CD8-positive, alpha-beta memory T cell (primary cell): ENCODE measurements around the gene GALNT16. TPM values are rescaled to one million over a fixed set of nuclear protein-coding genes. Genes with fewer than 3 reads are reported as not detected.

ENCODE experiments used
- CTCF ChIA-PET: fragments of 350-600 bp; sonication (Branson Sonifier 250); formaldehyde crosslinking; loops from one replicate; lab custom pipeline; 2021; ENCODE audit warnings: antibody characterized with exemption; lab: Charles Lee
- POLR2A ChIA-PET: fragments of 350-600 bp; sonication (Branson Sonifier 250); formaldehyde crosslinking; loops from one replicate; lab custom pipeline; 2021; ENCODE audit warnings: antibody characterized with exemption; lab: Charles Lee
- DNase-seq, 5 donors: peaks; one replicate each; pipeline versions ENCODE4 v3.0.0 to v3.0.0-alpha.2; 2020 to 2022; ENCODE audit warnings: mixed read lengths in 1 of 5
- H3K27ac ChIP-seq: one replicate; pipeline ENCODE4 v1.7.0; 2013; ENCODE audit warnings: low read depth, mild to moderate bottlenecking, low read length, moderate library complexity
- H3K27me3 ChIP-seq: 2 replicates; pipeline ENCODE4 v1.7.0; 2013; ENCODE audit warnings: low read length, mild to moderate bottlenecking; ENCODE audit not compliant: insufficient read depth, poor library complexity, severe bottlenecking
- H3K36me3 ChIP-seq: 2 replicates; pipeline ENCODE4 v1.7.0; 2013; ENCODE audit warnings: mild to moderate bottlenecking, low read length, moderate library complexity; ENCODE audit not compliant: insufficient read depth
- H3K4me1 ChIP-seq: 2 replicates; pipeline ENCODE4 v1.7.0; 2013; ENCODE audit warnings: mild to moderate bottlenecking, low read length, moderate library complexity; ENCODE audit not compliant: insufficient read depth
- H3K4me3 ChIP-seq: 2 replicates; pipeline ENCODE4 v1.7.0; 2013; ENCODE audit warnings: mild to moderate bottlenecking, low read length
- H3K9me3 ChIP-seq: 2 replicates; pipeline ENCODE4 v1.7.0; 2013; ENCODE audit warnings: mild to moderate bottlenecking, low read length
- H3K27ac Mint-ChIP-seq, 8 donors: one replicate each; pipeline ENCODE4 v1.8.0; 2020 to 2021; ENCODE audit warnings: mixed read lengths in 8 of 8, mild to moderate bottlenecking in 6 of 8, inconsistent platforms in 3 of 8, moderate library complexity in 3 of 8
- H3K27me3 Mint-ChIP-seq, 2 donors: one replicate each; pipeline ENCODE4 v1.8.0; 2020 to 2021; ENCODE audit warnings: mixed read lengths in 2 of 2, mild to moderate bottlenecking in 1 of 2, moderate library complexity in 1 of 2
- H3K36me3 Mint-ChIP-seq, 3 donors: one replicate each; pipeline ENCODE4 v1.8.0; 2020 to 2021; ENCODE audit warnings: mixed read lengths in 3 of 3, inconsistent platforms in 1 of 3, mild to moderate bottlenecking in 1 of 3
- H3K4me1 Mint-ChIP-seq, 3 donors: one replicate each; pipeline ENCODE4 v1.8.0; 2020 to 2021; ENCODE audit warnings: mixed read lengths in 3 of 3, inconsistent platforms in 1 of 3, mild to moderate bottlenecking in 1 of 3
- H3K4me3 Mint-ChIP-seq, 7 donors: one replicate each; pipeline ENCODE4 v1.8.0; 2020 to 2021; ENCODE audit warnings: mixed read lengths in 7 of 7, mild to moderate bottlenecking in 6 of 7, moderate library complexity in 4 of 7, inconsistent platforms in 2 of 7
- H3K9me3 Mint-ChIP-seq, 5 donors: one replicate each; pipeline ENCODE4 v1.8.0; 2020 to 2022; ENCODE audit warnings: mixed read lengths in 5 of 5, mild to moderate bottlenecking in 3 of 5, moderate library complexity in 2 of 5, inconsistent platforms in 1 of 5
- polyA plus RNA-seq: library from polyadenylated mRNA; unstranded; fragments of 300-500 nt; fragmentation: Illumina TruSeq; gene quantifications from one replicate; pipeline ENCODE4 v1.2.3, GENCODE V29; 2021
- total RNA-seq, 2 experiments: library from RNA; stranded (reverse); gene quantifications; one replicate each; pipeline ENCODE4 v1.2.3, GENCODE V29; 2021

Gene GALNT16
- total and polyA plus RNA-seq, 3 experiments from 2014 or later: 0.11 TPM; not detected in 2

DNA sequence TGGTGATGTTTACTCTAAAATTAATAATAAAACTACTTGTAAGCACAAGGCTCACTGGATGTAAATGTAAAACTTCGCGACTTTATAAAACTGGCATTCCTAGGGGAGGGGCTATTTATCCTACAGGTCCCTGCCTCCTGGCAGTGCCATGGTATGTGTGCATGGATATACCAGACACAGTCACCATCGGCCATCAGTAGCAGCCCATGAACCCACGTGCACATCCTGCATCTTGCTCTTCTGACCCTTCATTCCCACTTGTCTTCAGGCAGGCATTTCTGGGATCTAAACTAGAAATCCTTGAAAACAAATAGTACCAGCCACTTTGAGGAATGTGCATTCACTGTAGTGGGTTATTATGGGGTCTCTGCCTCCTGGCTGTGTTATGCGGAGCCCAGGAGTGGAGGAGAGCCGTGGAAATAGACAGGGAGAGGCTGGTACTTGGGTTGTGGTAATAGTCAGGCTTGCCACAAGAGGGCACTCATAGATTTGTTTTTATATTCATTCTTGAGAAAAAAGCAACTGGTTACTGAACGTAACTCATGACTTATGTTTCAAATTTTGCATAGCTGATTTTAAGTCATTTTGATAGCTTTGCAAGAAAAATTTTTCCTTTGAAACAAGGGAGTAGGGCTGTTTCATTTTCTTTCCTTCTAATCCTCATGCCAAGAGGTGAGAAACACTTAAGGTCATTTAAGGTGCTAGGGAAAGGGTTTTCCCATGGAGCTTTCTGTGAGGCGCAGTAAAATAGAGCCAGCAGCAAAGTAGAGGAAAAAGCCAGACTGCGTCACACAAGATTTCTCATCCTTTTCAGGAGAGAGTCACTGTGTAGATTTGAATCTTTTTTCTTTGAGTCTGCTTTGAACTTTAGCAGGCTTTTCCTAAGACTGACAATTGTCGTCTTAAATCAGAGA, 17.4 kb upstream of the GALNT16 start:
- peak overlapping the region in 2 of 8 donors; percentile 52 to 89 for H3K27ac Mint-ChIP-seq
- H3K9me3 Mint-ChIP-seq: no peaks in the 10 kb centered on the region
- H3K27ac ChIP-seq: no peak overlapping the region
- no peaks in the 10 kb centered on the region for H3K27me3 Mint-ChIP-seq
- DNase-seq: peak; percentile 9 to 57 (median 31)
- H3K36me3 ChIP-seq: peaks cover 5% of the 10 kb centered on the region
- POLR2A ChIA-PET: interaction anchor here (1.0 kb wide), 1 partner anchor 217 kb away, joined by 3 read pairs; no protein-coding TSS in a partner anchor
- H3K4me3 Mint-ChIP-seq: no peak overlapping the region
- H3K4me3 ChIP-seq: no peak overlapping the region
- no peaks in the 10 kb centered on the region for H3K27me3 ChIP-seq
- H3K36me3 Mint-ChIP-seq: peaks cover 0 to 39% (median 6%) of the 10 kb centered on the region in 3 donors
- H3K4me1 Mint-ChIP-seq: peaks cover 3 to 6% (median 4%) of the 10 kb centered on the region in 3 donors
- H3K9me3 ChIP-seq: no peaks in the 10 kb centered on the region
- CTCF ChIA-PET: interaction anchor here (0.7 to 2.8 kb wide), 14 partner anchors 9 to 342 kb away, joined by 3 to 18 read pairs (median 4); partner anchors contain the start of gene EXD2
- H3K4me1 ChIP-seq: no peaks in the 10 kb centered on the region

DNA sequence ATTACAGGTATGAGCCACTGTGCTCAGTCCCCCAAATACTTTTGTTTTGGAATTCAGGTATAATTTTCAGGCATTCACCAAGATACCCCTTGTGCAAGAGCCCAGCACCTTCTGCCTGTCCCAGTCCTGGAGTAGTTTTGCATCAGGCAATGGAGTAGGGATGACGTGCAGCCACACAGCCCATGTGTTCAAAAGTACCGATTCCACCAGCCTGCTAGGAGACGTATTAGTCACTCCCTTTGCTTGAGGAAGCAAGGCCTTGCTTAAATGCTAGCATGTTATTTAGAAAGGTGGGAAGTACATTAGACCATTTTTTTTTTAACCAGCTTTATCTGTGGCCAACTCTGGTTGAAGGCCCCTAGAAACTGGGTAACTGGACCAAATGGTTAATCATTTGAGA, 15.0 kb upstream of the GALNT16 start:
- CTCF ChIA-PET: interaction anchor here (2.2 kb wide), 1 partner anchor 115 kb away, joined by 5 read pairs; no protein-coding TSS in a partner anchor
- Mint-ChIP-seq H3K27ac (no peak overlapping the region), H3K9me3 (no peaks in the 10 kb centered on the region), H3K4me1 (peaks cover 3 to 6% (median 4%) of the 10 kb centered on the region in 3 donors), H3K27me3 (no peaks in the 10 kb centered on the region), H3K36me3 (peaks cover 0 to 24% (median 2%) of the 10 kb centered on the region in 3 donors), H3K4me3 (no peak overlapping the region)
- Histone ChIP-seq H3K36me3 (no peaks in the 10 kb centered on the region), H3K27ac (no peak overlapping the region), H3K4me3 (no peak overlapping the region), H3K27me3 (no peaks in the 10 kb centered on the region), H3K4me1 (no peaks in the 10 kb centered on the region), H3K9me3 (no peaks in the 10 kb centered on the region)
- DNase-seq: no peak
- POLR2A ChIA-PET: no interaction called here

DNA sequence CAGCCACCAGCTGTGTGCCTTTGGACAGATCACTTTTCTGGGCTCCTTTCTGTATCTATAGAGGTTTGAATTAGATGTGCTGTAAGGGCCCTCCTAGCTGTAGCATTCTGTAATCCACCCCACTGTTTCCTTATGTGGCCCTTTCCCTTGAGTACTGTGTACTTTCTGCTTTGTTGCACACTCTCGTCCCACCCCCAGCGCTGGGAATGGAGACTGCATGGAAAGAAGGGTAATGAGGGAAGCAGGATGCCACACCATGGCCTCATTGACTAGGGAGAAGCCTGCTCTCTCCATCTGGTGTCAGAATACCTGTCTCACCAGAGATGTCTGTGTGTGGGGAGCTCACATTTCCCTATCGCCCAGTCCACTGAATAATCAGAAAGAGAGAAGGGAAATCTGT, 13.6 kb upstream of the GALNT16 start:
- no peak for DNase-seq
- no peaks in the 10 kb centered on the region for H3K9me3 Mint-ChIP-seq
- H3K27ac ChIP-seq: no peak overlapping the region
- no peaks in the 10 kb centered on the region for H3K4me1 ChIP-seq
- POLR2A ChIA-PET: no interaction called here
- no peaks in the 10 kb centered on the region for H3K9me3 ChIP-seq
- no peak overlapping the region for H3K4me3 ChIP-seq
- H3K4me1 Mint-ChIP-seq: peaks cover 3 to 6% (median 4%) of the 10 kb centered on the region in 3 donors
- H3K4me3 Mint-ChIP-seq: no peak overlapping the region
- no peaks in the 10 kb centered on the region for H3K36me3 ChIP-seq
- peaks cover 0 to 6% of the 10 kb centered on the region in 2 donors for H3K27me3 Mint-ChIP-seq
- H3K27ac Mint-ChIP-seq: peak overlapping the region in 1 of 8 donors; percentile 59
- CTCF ChIA-PET: interaction anchor here (2.2 to 2.5 kb wide), 2 partner anchors 117 to 213 kb away, joined by 5 to 6 read pairs; no protein-coding TSS in a partner anchor
- H3K36me3 Mint-ChIP-seq: peaks cover 0 to 10% (median 0%) of the 10 kb centered on the region in 3 donors
- H3K27me3 ChIP-seq: no peaks in the 10 kb centered on the region

DNA sequence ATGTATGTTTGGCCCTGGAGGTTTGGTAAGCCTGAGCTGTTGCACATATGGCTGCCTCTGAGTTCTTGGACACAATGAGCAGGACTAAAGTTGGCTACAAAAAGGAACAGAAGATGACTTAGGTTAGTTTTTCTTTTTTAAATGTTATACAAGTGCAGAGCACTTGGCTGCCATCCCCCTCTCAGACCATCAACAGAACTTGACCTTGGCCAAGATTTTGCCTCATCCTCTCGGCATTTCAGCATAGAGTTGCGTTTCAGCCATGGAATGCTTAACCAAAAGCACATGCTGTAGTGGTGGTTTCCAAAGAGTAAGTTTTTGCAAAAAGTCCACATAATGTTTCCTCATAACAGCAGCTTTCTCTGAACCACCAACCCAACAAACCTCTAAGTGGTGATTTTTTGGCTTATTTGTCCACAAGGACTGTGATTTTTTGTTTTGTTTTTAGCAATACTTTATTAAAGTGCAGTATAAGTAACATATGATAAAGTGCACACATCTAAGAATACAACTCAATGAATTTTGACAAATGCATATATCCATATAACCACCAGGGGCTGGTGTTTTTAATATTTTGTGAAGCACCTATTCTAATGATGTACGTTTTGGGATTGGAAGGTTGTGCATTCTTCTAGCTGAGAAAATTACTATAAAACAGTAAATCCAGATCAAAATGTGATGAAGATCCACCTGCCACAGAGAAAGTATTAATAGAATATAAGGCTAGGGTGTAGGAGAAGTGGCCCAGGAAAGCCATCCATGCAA, 12.1 kb upstream of the GALNT16 start:
- Histone ChIP-seq H3K36me3 (no peaks in the 10 kb centered on the region), H3K9me3 (no peaks in the 10 kb centered on the region), H3K4me3 (no peak overlapping the region), H3K27ac (no peak overlapping the region), H3K4me1 (no peaks in the 10 kb centered on the region), H3K27me3 (no peaks in the 10 kb centered on the region)
- DNase-seq: no peak
- peaks cover under 1% of the 10 kb centered on the region in 3 donors for H3K4me1 Mint-ChIP-seq
- ChIA-PET CTCF (interaction anchor here (2.5 kb wide), 1 partner anchor 212 kb away, joined by 6 read pairs; no protein-coding TSS in a partner anchor), POLR2A (no interaction called here)
- H3K9me3 Mint-ChIP-seq: no peaks in the 10 kb centered on the region
- no peak overlapping the region for H3K27ac Mint-ChIP-seq
- H3K27me3 Mint-ChIP-seq: peaks cover 0 to 6% of the 10 kb centered on the region in 2 donors
- H3K36me3 Mint-ChIP-seq: peaks cover 0 to 1% (median 0%) of the 10 kb centered on the region in 3 donors
- H3K4me3 Mint-ChIP-seq: no peak overlapping the region

DNA sequence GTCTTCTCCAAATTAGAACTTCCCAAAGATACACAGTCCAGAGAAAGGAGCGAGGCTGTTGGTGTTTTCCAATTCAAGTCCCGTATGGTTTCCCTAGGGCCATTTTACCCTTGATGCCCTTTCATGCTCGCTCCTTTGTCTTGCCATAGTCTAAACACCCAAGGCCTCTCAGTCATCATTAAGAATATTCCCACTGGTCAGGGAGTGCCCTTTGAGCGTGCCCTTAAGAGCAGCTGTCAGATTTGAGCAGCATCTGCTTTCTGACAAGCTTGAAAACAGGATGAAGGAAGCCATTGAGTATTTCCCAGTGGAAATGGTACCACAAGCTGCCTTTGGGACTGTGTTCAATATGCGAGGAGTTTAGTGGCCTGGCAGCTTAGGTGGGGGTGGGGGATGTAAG, 10.4 kb upstream of the GALNT16 start:
- H3K36me3 ChIP-seq: no peaks in the 10 kb centered on the region
- ChIA-PET POLR2A (no interaction called here), CTCF (no interaction called here)
- no peak overlapping the region for H3K4me3 ChIP-seq
- Mint-ChIP-seq H3K9me3 (no peaks in the 10 kb centered on the region), H3K4me1 (no peaks in the 10 kb centered on the region), H3K27ac (no peak overlapping the region), H3K36me3 (peaks cover 0 to 1% (median 0%) of the 10 kb centered on the region in 3 donors), H3K4me3 (no peak overlapping the region), H3K27me3 (peaks cover 0 to 6% of the 10 kb centered on the region in 2 donors)
- H3K9me3 ChIP-seq: no peaks in the 10 kb centered on the region
- H3K4me1 ChIP-seq: no peaks in the 10 kb centered on the region
- H3K27me3 ChIP-seq: no peaks in the 10 kb centered on the region
- H3K27ac ChIP-seq: no peak overlapping the region
- DNase-seq: no peak

DNA sequence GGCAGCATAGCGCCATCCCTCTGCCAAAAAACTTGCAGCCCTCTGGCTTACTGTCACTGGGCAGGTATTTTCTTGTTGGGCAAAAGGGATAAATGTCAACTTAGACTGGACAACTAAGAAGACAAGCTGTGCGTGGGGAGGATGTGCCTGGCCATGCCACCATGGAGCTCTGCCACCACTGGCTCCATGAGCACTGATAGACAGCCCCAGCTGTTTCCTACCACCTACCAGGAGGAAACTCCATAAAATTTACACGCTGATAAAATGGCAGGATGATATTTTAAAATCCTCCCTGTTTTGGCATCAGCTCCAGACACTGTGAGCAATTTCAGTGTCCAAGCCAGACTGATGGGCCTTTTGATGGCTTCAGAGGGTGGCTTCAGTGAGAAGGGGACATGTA, 7.1 kb upstream of the GALNT16 start:
- DNase-seq: no peak
- CTCF ChIA-PET: no interaction called here
- H3K27me3 Mint-ChIP-seq: peaks cover 1 to 22% of the 10 kb centered on the region in 2 donors

DNA sequence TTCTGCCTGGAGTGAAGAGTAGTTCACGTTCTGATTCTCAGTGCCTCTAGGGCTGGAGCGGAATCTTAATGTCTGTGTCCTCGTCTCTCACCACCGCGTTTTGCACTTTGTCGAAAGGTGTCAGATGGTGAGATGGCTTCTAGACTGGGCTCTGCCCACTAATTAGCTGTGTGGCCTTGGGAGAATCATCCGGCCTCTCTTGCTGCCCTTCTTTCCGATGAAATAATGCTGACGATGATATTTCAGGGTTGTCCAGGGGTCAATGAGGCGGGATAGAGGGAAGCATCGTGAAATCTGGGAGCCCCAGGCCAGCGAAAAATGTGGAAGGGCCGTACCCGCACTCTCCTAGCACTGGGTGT, 811 bp upstream of the GALNT16 start:
- Histone ChIP-seq H3K36me3 (no peaks in the 10 kb centered on the region), H3K9me3 (no peaks in the 10 kb centered on the region), H3K27me3 (peaks cover 18% of the 10 kb centered on the region), H3K27ac (no peak overlapping the region), H3K4me3 (no peak overlapping the region), H3K4me1 (no peaks in the 10 kb centered on the region)
- H3K27ac Mint-ChIP-seq: peak overlapping the region in 1 of 8 donors; percentile 5
- no peaks in the 10 kb centered on the region for H3K36me3 Mint-ChIP-seq
- ChIA-PET CTCF (interaction anchor here (0.7 to 1.0 kb wide), 2 partner anchors 8 to 17 kb away, joined by 4 read pairs; no protein-coding TSS in a partner anchor), POLR2A (no interaction called here)
- no peaks in the 10 kb centered on the region for H3K9me3 Mint-ChIP-seq
- H3K4me3 Mint-ChIP-seq: peak overlapping the region in 4 of 7 donors; percentile 7 to 40 (median 22)
- H3K27me3 Mint-ChIP-seq: peaks cover 32 to 62% of the 10 kb centered on the region in 2 donors
- peaks cover 0 to 5% (median 1%) of the 10 kb centered on the region in 3 donors for H3K4me1 Mint-ChIP-seq
- no peak for DNase-seq

More for the DNA sequence above, 7.1 kb upstream of the GALNT16 start:
- Histone ChIP-seq H3K4me1 (no peaks in the 10 kb centered on the region), H3K4me3 (no peak overlapping the region), H3K27ac (no peak overlapping the region), H3K9me3 (no peaks in the 10 kb centered on the region), H3K36me3 (no peaks in the 10 kb centered on the region), H3K27me3 (peaks cover 3% of the 10 kb centered on the region)
- no peak overlapping the region for H3K27ac Mint-ChIP-seq
- H3K4me1 Mint-ChIP-seq: no peaks in the 10 kb centered on the region
- H3K4me3 Mint-ChIP-seq: no peak overlapping the region
- H3K36me3 Mint-ChIP-seq: peaks cover 0 to 1% (median 0%) of the 10 kb centered on the region in 3 donors
- POLR2A ChIA-PET: no interaction called here
- H3K9me3 Mint-ChIP-seq: no peaks in the 10 kb centered on the region
